GM12892 (cell line): Measurements from ENCODE around the gene NCAPG2.

Source experiments
- POLR2A ChIP-seq: IDR thresholded peaks from 2 replicates; pipeline ENCODE4 v1.6.1; 2011; ENCODE audit warnings: low read depth, low read length, control low read depth
- POLR2AphosphoS5 ChIP-seq: IDR thresholded peaks from 2 replicates; pipeline ENCODE4 v1.6.1; 2011; ENCODE audit warnings: low read depth, low read length, control low read depth

DNA sequence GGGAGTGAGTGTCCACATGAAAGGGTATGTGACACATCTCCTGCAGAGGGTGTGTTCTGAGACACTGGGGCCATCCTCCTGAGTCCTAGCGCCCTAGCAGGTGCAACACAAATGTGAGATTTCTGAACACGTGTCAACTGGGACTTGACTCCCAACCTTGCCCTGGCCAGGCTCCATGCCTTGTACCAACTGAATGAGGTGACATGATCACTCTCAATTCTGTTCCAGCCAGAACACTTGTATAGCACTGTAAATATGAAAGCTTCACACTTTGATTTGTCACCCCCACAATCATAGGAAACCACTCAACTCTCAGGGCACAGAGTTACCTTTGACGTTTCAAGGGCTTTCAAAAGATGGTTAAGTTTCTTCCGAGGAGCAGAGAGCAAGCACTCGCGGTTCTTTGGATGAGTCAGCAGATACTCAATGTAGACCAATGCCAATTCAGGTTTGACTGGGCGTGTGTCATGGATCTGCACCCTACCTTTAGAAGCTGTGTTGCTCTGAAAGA, 48.6 kb downstream of the NCAPG2 start:
- TF ChIP-seq POLR2AphosphoS5 (no peak), POLR2A (no peak)
